ENCODE results near the gene TP53RK. TPM values are rescaled to one million over a fixed set of nuclear protein-coding genes. Genes with fewer than 3 reads are reported as not detected.

Gene TP53RK
- 17.3 and 17.8 TPM in 2 replicates for total RNA-seq

GRCh38 chr20:46689082-46689753 lies at the start of gene TP53RK:
TP53RK (minus strand) TSS chr20:46689444; CDS start chr20:46689414, 30 bp downstream.
- intact Hi-C loops (cut with micrococcal nuclease) = loop anchor here (1.0 to 10.0 kb wide), 12 partner anchors 8 to 1724 kb away; partner anchors contain the start of genes ELMO2, NCOA5, STK4 and TOMM34

GRCh38 chr20:46735436-46735835 lies 46.2 kb upstream of the TP53RK start:
- intact Hi-C loops (cut with micrococcal nuclease) = no loop called here

GRCh38 chr20:46731770-46732169 lies 42.5 kb upstream of the TP53RK start:
- intact Hi-C loops (cut with micrococcal nuclease) = no loop called here

- intact Hi-C loops (cut with micrococcal nuclease) = no loop called here
Observed at GRCh38 chr20:46725186-46726165, 36.2 kb upstream of the TP53RK start.

GRCh38 chr20:46724343-46724959 lies 35.2 kb upstream of the TP53RK start:
- intact Hi-C loops (cut with micrococcal nuclease) = no loop called here

- intact Hi-C loops (cut with micrococcal nuclease) = no loop called here
Observed at GRCh38 chr20:46723039-46723438, 33.8 kb upstream of the TP53RK start.

- intact Hi-C loops (cut with micrococcal nuclease) = no loop called here
Observed at GRCh38 chr20:46722450-46722849, 33.2 kb upstream of the TP53RK start.

- intact Hi-C loops (cut with micrococcal nuclease) = no loop called here
Observed at GRCh38 chr20:46721476-46721875, 32.2 kb upstream of the TP53RK start.

- intact Hi-C loops (cut with micrococcal nuclease) = no loop called here
Observed at GRCh38 chr20:46720776-46721425, 31.7 kb upstream of the TP53RK start.

GRCh38 chr20:46720019-46720418 lies 30.8 kb upstream of the TP53RK start:
- intact Hi-C loops (cut with micrococcal nuclease) = no loop called here

GRCh38 chr20:46717818-46718541 lies 28.7 kb upstream of the TP53RK start:
- intact Hi-C loops (cut with micrococcal nuclease) = no loop called here

GRCh38 chr20:46715292-46715756 lies 26.1 kb upstream of the TP53RK start:
- intact Hi-C loops (cut with micrococcal nuclease) = no loop called here

GRCh38 chr20:46713957-46714834 lies 25.0 kb upstream of the TP53RK start:
- intact Hi-C loops (cut with micrococcal nuclease) = no loop called here

- intact Hi-C loops (cut with micrococcal nuclease) = no loop called here
Observed at GRCh38 chr20:46712056-46712636, 22.9 kb upstream of the TP53RK start.

GRCh38 chr20:46710153-46710913 lies 21.1 kb upstream of the TP53RK start:
- intact Hi-C loops (cut with micrococcal nuclease) = no loop called here

- intact Hi-C loops (cut with micrococcal nuclease) = no loop called here
Observed at GRCh38 chr20:46709459-46710152, 20.4 kb upstream of the TP53RK start, which contains the start of gene SLC2A10. SLC2A10 (plus strand) TSS chr20:46709649; CDS start chr20:46709737, 88 bp downstream.

- intact Hi-C loops (cut with micrococcal nuclease) = no loop called here
Observed at GRCh38 chr20:46709055-46709458, 19.8 kb upstream of the TP53RK start.

All from T-helper 1 cell treated with Interleukin-12 subunit alpha and Interleukin-12 subunit beta and Interleukin-4 antibody, amounts not matched to agents 30 ng/mL and 1 ng/mL, for 36 hours (primary cell).